ENCODE measurements around the gene SRSF8.
"Not testable (repeated sequence)": the region's sequence is repeated elsewhere in the genome, so short reads cannot be mapped to it uniquely, and the experiment has no call there.

The SRSF8 gene

GRCh38 chr11:95098826-95099225 lies 32.1 kb downstream of the SRSF8 start:
- FAIRE-seq, result no peak

GRCh38 chr11:95100191-95100648 lies 33.5 kb downstream of the SRSF8 start:
- FAIRE-seq, result no peak

- no peak for FAIRE-seq
These were observed 34.3 kb downstream of the SRSF8 start for GRCh38 chr11:95100856-95101507.

GRCh38 chr11:95101935-95102334 lies 35.2 kb downstream of the SRSF8 start:
- FAIRE-seq, result no peak

GRCh38 chr11:95102733-95103132 lies 36.0 kb downstream of the SRSF8 start:
- no peak for FAIRE-seq

- no peak for FAIRE-seq
These were observed 37.0 kb downstream of the SRSF8 start for GRCh38 chr11:95103701-95104100.

- FAIRE-seq, result no peak
These were observed 37.6 kb downstream of the SRSF8 start for GRCh38 chr11:95104121-95104830.

- FAIRE-seq, result no peak
These were observed 38.1 kb downstream of the SRSF8 start for GRCh38 chr11:95104856-95105255.

- no peak for FAIRE-seq
These were observed 41.5 kb downstream of the SRSF8 start for GRCh38 chr11:95108159-95108611.

- no peak for FAIRE-seq
These were observed 42.2 kb downstream of the SRSF8 start for GRCh38 chr11:95108671-95109551.

- FAIRE-seq, result not testable (repeated sequence)
These were observed 44.8 kb downstream of the SRSF8 start for GRCh38 chr11:95111471-95111870.

- no peak for FAIRE-seq
These were observed 45.3 kb downstream of the SRSF8 start for GRCh38 chr11:95111923-95112540.

GRCh38 chr11:95115597-95115996 lies 48.9 kb downstream of the SRSF8 start:
- FAIRE-seq, result no peak

GRCh38 chr11:95119361-95120060 lies 52.8 kb downstream of the SRSF8 start:
- no peak for FAIRE-seq
